ENCODE results near the gene CAPSL. TPM values are rescaled to one million over a fixed set of nuclear protein-coding genes. Genes with fewer than 3 reads are reported as not detected.

CAPSL gene
- total RNA-seq, 1 donor from 2014 or later = 2.3 TPM

DNA sequence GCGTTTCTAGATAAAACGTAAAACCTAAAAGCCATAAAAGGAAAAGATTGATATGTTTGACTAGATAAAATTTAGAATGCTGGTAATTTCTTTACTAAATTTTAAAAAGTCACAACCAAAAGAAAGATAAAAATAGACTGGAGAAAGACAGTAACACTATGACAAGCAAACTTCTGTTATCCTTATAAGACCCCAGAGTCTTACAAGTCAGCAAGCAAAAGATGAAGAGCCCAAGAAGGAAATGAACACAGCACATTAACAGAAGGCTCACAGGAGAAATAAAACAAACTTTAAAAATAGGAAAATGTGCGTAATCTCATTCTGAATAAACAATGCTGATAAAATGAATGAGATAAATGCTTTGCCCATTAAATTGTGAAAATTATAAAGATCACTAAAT, 52.0 kb downstream of the CAPSL start:
- TF ChIP-seq, protein P1, sequence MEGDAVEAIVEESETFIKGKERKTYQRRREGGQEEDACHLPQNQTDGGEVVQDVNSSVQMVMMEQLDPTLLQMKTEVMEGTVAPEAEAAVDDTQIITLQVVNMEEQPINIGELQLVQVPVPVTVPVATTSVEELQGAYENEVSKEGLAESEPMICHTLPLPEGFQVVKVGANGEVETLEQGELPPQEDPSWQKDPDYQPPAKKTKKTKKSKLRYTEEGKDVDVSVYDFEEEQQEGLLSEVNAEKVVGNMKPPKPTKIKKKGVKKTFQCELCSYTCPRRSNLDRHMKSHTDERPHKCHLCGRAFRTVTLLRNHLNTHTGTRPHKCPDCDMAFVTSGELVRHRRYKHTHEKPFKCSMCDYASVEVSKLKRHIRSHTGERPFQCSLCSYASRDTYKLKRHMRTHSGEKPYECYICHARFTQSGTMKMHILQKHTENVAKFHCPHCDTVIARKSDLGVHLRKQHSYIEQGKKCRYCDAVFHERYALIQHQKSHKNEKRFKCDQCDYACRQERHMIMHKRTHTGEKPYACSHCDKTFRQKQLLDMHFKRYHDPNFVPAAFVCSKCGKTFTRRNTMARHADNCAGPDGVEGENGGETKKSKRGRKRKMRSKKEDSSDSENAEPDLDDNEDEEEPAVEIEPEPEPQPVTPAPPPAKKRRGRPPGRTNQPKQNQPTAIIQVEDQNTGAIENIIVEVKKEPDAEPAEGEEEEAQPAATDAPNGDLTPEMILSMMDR (conservative IDR thresholded peaks at IDR 0.05) = no peak
- H3K27ac Mint-ChIP-seq = no peak overlapping the region
- H3K9me3 Mint-ChIP-seq = no peaks in the 10 kb centered on the region
- no peak overlapping the region for H3K4me3 Mint-ChIP-seq
- peaks cover 6% of the 10 kb centered on the region for H3K4me1 Mint-ChIP-seq (ENCODE audit: unreplicated experiment)
- H3K36me3 Mint-ChIP-seq = no peaks in the 10 kb centered on the region
- no peak for DNase-seq (ENCODE audit: extremely low spot score, unreplicated experiment)
- H3K27me3 Mint-ChIP-seq = no peaks in the 10 kb centered on the region

DNA sequence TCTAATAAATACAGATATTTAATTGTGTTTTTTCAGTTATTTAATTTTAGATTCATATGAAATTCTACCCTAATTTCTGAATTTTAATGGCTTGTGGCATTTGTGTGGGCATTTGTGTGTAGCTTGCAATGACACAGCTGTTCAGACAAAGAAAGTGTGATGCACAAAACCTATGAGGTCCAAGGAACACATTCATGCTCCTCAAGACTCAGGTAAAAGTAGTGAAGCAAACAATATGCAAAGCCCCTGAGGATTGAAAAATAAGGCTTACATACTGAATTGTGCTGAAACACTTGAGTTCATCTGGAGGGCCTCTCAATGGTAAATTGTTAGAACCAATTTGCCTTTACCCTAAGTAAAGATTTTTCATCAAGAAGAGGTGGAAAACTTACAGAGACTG, 53.6 kb downstream of the CAPSL start:
- H3K4me1 Mint-ChIP-seq (ENCODE audit: unreplicated experiment) = peaks cover under 1% of the 10 kb centered on the region

DNA sequence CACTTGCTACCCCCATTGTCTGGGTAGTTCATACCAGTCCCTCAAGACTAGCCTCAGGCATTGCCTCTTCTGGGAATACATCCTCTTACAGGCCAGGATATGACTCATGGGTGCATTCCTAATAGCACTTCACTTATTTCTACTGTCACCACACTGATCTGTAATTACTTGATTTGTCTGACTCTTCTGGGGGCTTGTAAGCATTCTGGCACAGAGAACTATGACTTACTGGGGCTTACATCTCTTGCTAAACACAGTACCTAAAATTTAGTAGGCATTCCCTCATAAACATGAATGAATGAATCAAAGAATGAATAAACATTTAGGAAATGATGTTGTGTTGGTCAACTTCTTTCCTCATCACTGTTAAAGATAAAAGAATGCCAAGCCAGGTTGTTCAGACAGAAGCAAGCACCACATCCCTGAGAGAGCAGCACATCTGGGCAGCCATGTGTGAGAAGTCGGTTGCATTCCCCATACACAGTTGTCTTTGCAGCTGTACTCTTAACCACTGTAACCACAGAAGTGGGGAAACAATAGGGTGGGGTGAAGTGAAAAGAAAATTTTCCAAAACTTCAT, 54.1 kb downstream of the CAPSL start:
- no peaks in the 10 kb centered on the region for H3K4me1 Mint-ChIP-seq (ENCODE audit: unreplicated experiment)
- no peaks in the 10 kb centered on the region for H3K36me3 Mint-ChIP-seq
- H3K27ac Mint-ChIP-seq = no peak overlapping the region

More for the DNA sequence above, 53.6 kb downstream of the CAPSL start:
- TF ChIP-seq, protein P1 (conservative IDR thresholded peaks at IDR 0.05) = no peak
- Mint-ChIP-seq H3K9me3 (no peaks in the 10 kb centered on the region), H3K4me3 (no peak overlapping the region), H3K36me3 (no peaks in the 10 kb centered on the region), H3K27me3 (no peaks in the 10 kb centered on the region), H3K27ac (no peak overlapping the region)
- no peak for DNase-seq (ENCODE audit: extremely low spot score, unreplicated experiment)

DNA sequence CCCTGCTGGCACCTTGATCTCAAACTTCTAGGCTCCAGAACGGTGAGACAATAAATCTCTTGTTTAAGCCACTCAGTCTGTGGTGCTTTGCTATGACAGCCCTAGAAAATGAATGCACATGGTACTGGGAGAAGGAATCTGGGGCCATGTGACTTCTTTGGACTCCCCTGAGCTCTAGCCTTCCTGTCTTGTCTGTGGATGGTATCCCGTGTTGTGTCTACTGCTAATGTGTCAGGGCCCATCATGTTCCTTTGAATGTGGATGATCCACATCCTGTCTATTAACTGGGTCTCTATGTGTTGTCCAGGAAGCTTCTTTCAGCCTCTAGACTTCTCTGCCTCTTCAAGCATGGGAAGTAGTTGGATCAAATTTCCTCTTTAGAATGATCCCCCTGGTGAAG, 56.7 kb downstream of the CAPSL start:
- DNase-seq (ENCODE audit: extremely low spot score, unreplicated experiment) = no peak
- H3K27ac Mint-ChIP-seq = no peak overlapping the region
- no peaks in the 10 kb centered on the region for H3K36me3 Mint-ChIP-seq
- TF ChIP-seq, protein P1 (conservative IDR thresholded peaks at IDR 0.05) = no peak
- H3K4me3 Mint-ChIP-seq = no peak overlapping the region
- no peaks in the 10 kb centered on the region for H3K4me1 Mint-ChIP-seq (ENCODE audit: unreplicated experiment)
- H3K9me3 Mint-ChIP-seq = peaks cover 9% of the 10 kb centered on the region
- H3K27me3 Mint-ChIP-seq = peaks cover 6% of the 10 kb centered on the region

More for the DNA sequence above, 54.1 kb downstream of the CAPSL start:
- no peaks in the 10 kb centered on the region for H3K9me3 Mint-ChIP-seq
- no peak overlapping the region for H3K4me3 Mint-ChIP-seq
- TF ChIP-seq, protein P1 (conservative IDR thresholded peaks at IDR 0.05) = no peak
- no peak for DNase-seq (ENCODE audit: extremely low spot score, unreplicated experiment)
- no peaks in the 10 kb centered on the region for H3K27me3 Mint-ChIP-seq

DNA sequence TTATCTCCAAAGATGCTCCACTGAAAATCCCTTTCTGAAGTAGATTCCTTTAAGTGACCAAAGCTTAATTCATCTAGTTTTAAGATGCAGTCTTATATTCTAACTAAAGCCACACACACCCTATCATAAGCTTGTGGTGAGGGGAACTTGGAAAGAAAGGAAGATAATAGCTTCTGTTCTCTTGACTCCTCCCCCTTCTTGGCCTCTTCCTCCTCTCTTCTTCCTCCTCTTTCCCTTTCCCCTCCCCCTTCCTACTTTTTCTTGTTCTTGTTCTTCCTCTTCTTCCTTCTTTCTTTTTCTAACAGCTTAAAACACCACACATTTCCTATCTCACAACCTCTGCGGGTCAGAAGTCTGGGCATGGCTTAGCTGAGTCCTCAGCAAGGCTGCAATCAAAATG, 58.3 kb downstream of the CAPSL start:
- H3K27ac Mint-ChIP-seq = no peak overlapping the region
- H3K27me3 Mint-ChIP-seq = peaks cover 7% of the 10 kb centered on the region
- H3K9me3 Mint-ChIP-seq = peaks cover 9% of the 10 kb centered on the region
- H3K4me1 Mint-ChIP-seq (ENCODE audit: unreplicated experiment) = no peaks in the 10 kb centered on the region
- H3K4me3 Mint-ChIP-seq = no peak overlapping the region
- no peak for DNase-seq (ENCODE audit: extremely low spot score, unreplicated experiment)
- TF ChIP-seq, protein P1 (conservative IDR thresholded peaks at IDR 0.05) = no peak
- H3K36me3 Mint-ChIP-seq = no peaks in the 10 kb centered on the region

DNA sequence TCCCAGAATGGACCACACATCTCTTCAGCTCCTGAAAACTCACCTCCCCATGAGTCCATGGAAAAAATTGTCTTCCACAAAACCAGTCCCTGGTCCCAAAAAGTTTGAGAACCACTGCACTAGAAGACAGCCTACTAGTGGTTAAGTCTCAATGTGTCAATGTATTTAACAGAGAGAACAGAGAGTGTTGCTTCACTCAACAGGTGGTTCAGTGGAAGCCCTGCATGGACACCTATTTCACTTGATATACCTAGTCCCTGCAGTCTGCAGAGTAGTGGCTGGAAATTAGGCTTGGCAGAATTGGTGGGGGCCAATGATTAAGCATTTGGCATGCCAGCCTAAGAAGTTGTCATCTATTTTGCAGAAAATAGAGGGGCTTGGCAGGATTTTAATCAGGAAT, 58.8 kb downstream of the CAPSL start:
- TF ChIP-seq, protein P1 (conservative IDR thresholded peaks at IDR 0.05) = no peak
- Mint-ChIP-seq H3K4me3 (no peak overlapping the region), H3K4me1 (ENCODE audit: unreplicated experiment) (no peaks in the 10 kb centered on the region), H3K27ac (no peak overlapping the region), H3K9me3 (peaks cover 9% of the 10 kb centered on the region), H3K36me3 (no peaks in the 10 kb centered on the region), H3K27me3 (peaks cover 11% of the 10 kb centered on the region)
- DNase-seq (ENCODE audit: extremely low spot score, unreplicated experiment) = no peak
